GM13976 (cell line): ENCODE data around the gene MCM6.

ENCODE experiments used
- DNase-seq: peaks from one replicate; pipeline ENCODE4 v3.0.0; 2012; ENCODE audit warnings: low spot score
- CTCF ChIP-seq: IDR thresholded peaks from 2 replicates; pipeline ENCODE4 v1.5.1; 2012; ENCODE audit warnings: borderline replicate concordance, mild to moderate bottlenecking; ENCODE audit not compliant: insufficient read depth; ENCODE audit errors: extremely low read depth, missing control alignments, control extremely low read depth
- in situ Hi-C: fragments of 300-500 bp; cut with MboI; formaldehyde crosslinking; loops from one replicate; pipeline ENCODE4 v1.12.0; 2022; ENCODE audit warnings: low sequenced_read_pairs, mixed read lengths, inconsistent platforms; ENCODE audit not compliant: unreplicated experiment

MCM6 gene

GRCh38 chr2:135839713-135840112 is 36.5 kb downstream of the MCM6 start:
- DNase-seq = no peak
- TF ChIP-seq CTCF = no peak
- in situ Hi-C loops = no loop called here

GRCh38 chr2:135838502-135838901 is 37.7 kb downstream of the MCM6 start:
- no peak for DNase-seq
- no peak for TF ChIP-seq CTCF
- in situ Hi-C loops = no loop called here

GRCh38 chr2:135836596-135837270 is 39.5 kb downstream of the MCM6 start, which contains the start of gene LCT:
TSS of gene LCT (minus strand) at chr2:135837184. CDS start at chr2:135837169, 15 bp downstream.
- no peak for DNase-seq
- TF ChIP-seq CTCF = no peak
- in situ Hi-C loops = no loop called here

- in situ Hi-C loops = no loop called here
- no peak for DNase-seq
- TF ChIP-seq CTCF = no peak
Measured at GRCh38 chr2:135832891-135833290, 43.4 kb downstream of the MCM6 start.

- TF ChIP-seq CTCF = no peak
- no peak for DNase-seq
- in situ Hi-C loops = no loop called here
Measured at GRCh38 chr2:135831180-135831812, 44.9 kb downstream of the MCM6 start.

GRCh38 chr2:135829378-135830135 is 46.7 kb downstream of the MCM6 start:
- no peak for TF ChIP-seq CTCF
- no peak for DNase-seq
- in situ Hi-C loops = no loop called here
